Left ventricle myocardium inferior (tissue), 1 donor: Measurements from ENCODE around the gene CD72. TPM values are rescaled to one million over a fixed set of nuclear protein-coding genes. Genes with fewer than 3 reads are reported as not detected.
"Not testable (repeated sequence)": the region's sequence is repeated elsewhere in the genome, so short reads cannot be mapped to it uniquely, and the experiment has no call there.

ENCODE experiments used
- DNase-seq: peaks from one replicate; pipeline ENCODE4 v3.0.0-alpha.2; 2020
- H3K27ac ChIP-seq: fragments of 200-600 bp; replicated peaks from 2 replicates; pipeline ENCODE4 v1.8.0; 2021
- H3K27me3 ChIP-seq: fragments of 200-600 bp; 2 replicates; pipeline ENCODE4 v1.8.0; 2021; ENCODE audit warnings: low read depth
- H3K36me3 ChIP-seq: fragments of 200-600 bp; 2 replicates; pipeline ENCODE4 v1.8.0; 2021
- H3K4me1 ChIP-seq: fragments of 200-600 bp; 2 replicates; pipeline ENCODE4 v1.8.0; 2021
- H3K4me3 ChIP-seq: fragments of 200-600 bp; 2 replicates; pipeline ENCODE4 v1.8.0; 2021; ENCODE audit warnings: mild to moderate bottlenecking, moderate library complexity
- H3K9me3 ChIP-seq: fragments of 200-600 bp; replicated peaks from 2 replicates; pipeline ENCODE4 v1.8.0; 2021
- CTCF ChIP-seq: fragments of 200-600 bp; IDR thresholded peaks from 2 replicates; pipeline ENCODE4 v1.8.0; 2021; ENCODE audit warnings: antibody characterized with exemption, mild to moderate bottlenecking, borderline replicate concordance
- intact Hi-C: fragments of 100-400 bp; cut with micrococcal nuclease; formaldehyde crosslinking; loops from one replicate; pipeline ENCODE4 v1.11.0; 2022
- total RNA-seq: library from RNA; stranded (reverse); fragmentation: NEBNext Ultra II Directional; extraction: Animal tissue kit (Norgen Biotek cat#: 25700); gene quantifications from one replicate; pipeline ENCODE4 v1.2.1, GENCODE V29; 2021
- donor health status: DM: no; HTN: yes; CAD: no; lungs with severe emphysema.

Gene CD72
- total RNA-seq, 1 donor from 2014 or later: 0.63 TPM

- TF ChIP-seq CTCF: no peak
These were observed 31.5 kb upstream of the CD72 start for GRCh38 chr9:35649431-35650340.

GRCh38 chr9:35646533-35647265, 28.5 kb upstream of the CD72 start:
- intact Hi-C loops: loop anchor here (5.0 kb wide), 1 partner anchor 86 kb away; the partner anchor contains the start of genes CREB3 and TLN1
- H3K27me3 ChIP-seq: no peaks in the 10 kb centered on the region
- H3K27ac ChIP-seq: peak overlapping the region; percentile 82
- DNase-seq: peak; percentile 93
- TF ChIP-seq CTCF: peak; percentile 96
- H3K4me1 ChIP-seq: peaks cover 14% of the 10 kb centered on the region
- H3K4me3 ChIP-seq: peak overlapping the region; percentile 78
- no peaks in the 10 kb centered on the region for H3K36me3 ChIP-seq
- no peaks in the 10 kb centered on the region for H3K9me3 ChIP-seq

More at GRCh38 chr9:35649431-35650340, 31.5 kb upstream of the CD72 start:
- intact Hi-C loops: loop anchor here (5.0 kb wide), 1 partner anchor 83 kb away; the partner anchor contains the start of genes CREB3 and TLN1
- no peaks in the 10 kb centered on the region for H3K36me3 ChIP-seq
- H3K4me3 ChIP-seq: no peak overlapping the region
- peaks cover 14% of the 10 kb centered on the region for H3K4me1 ChIP-seq
- no peak for DNase-seq
- H3K27me3 ChIP-seq: no peaks in the 10 kb centered on the region
- H3K9me3 ChIP-seq: no peaks in the 10 kb centered on the region
- no peak overlapping the region for H3K27ac ChIP-seq

- H3K27me3 ChIP-seq: no peaks in the 10 kb centered on the region
- intact Hi-C loops: loop anchor here (5.0 kb wide), 1 partner anchor 86 kb away; the partner anchor contains the start of genes CREB3 and TLN1
- H3K4me3 ChIP-seq: peak overlapping the region; percentile 78
- H3K9me3 ChIP-seq: no peaks in the 10 kb centered on the region
- H3K4me1 ChIP-seq: peaks cover 14% of the 10 kb centered on the region
- DNase-seq: no peak
- H3K27ac ChIP-seq: peak overlapping the region; percentile 82
- no peaks in the 10 kb centered on the region for H3K36me3 ChIP-seq
- no peak for TF ChIP-seq CTCF
These were observed 27.9 kb upstream of the CD72 start for GRCh38 chr9:35646153-35646532.

GRCh38 chr9:35645736-35646135, 27.5 kb upstream of the CD72 start:
- DNase-seq, H3K9me3 ChIP-seq, H3K36me3 ChIP-seq, H3K27me3 ChIP-seq: not testable (repeated sequence)
- H3K27ac ChIP-seq: peak overlapping the region; percentile 82
- peak overlapping the region; percentile 78 for H3K4me3 ChIP-seq
- peaks cover 14% of the 10 kb centered on the region for H3K4me1 ChIP-seq
- intact Hi-C loops: loop anchor here (5.0 kb wide), 1 partner anchor 87 kb away; the partner anchor contains the start of genes CREB3 and TLN1

- Histone ChIP-seq H3K36me3 (no peaks in the 10 kb centered on the region), H3K9me3 (no peaks in the 10 kb centered on the region), H3K4me1 (peaks cover 14% of the 10 kb centered on the region), H3K27me3 (no peaks in the 10 kb centered on the region), H3K27ac (no peak overlapping the region), H3K4me3 (no peak overlapping the region)
- TF ChIP-seq CTCF: no peak
- no peak for DNase-seq
- intact Hi-C loops: no loop called here
These were observed 24.8 kb upstream of the CD72 start for GRCh38 chr9:35643046-35643445.

- intact Hi-C loops, H3K9me3 ChIP-seq, H3K4me1 ChIP-seq, H3K36me3 ChIP-seq, H3K27ac ChIP-seq, H3K4me3 ChIP-seq, H3K27me3 ChIP-seq, DNase-seq: not testable (repeated sequence)
These were observed 23.3 kb upstream of the CD72 start for GRCh38 chr9:35641478-35641877.

- H3K4me3 ChIP-seq, H3K9me3 ChIP-seq, H3K4me1 ChIP-seq, DNase-seq, H3K36me3 ChIP-seq, H3K27me3 ChIP-seq, H3K27ac ChIP-seq, intact Hi-C loops: not testable (repeated sequence)
These were observed 22.2 kb upstream of the CD72 start for GRCh38 chr9:35640431-35640830.
